Smooth muscle cell (in vitro differentiated cells): ENCODE measurements around the gene CD79A. TPM values are rescaled to one million over a fixed set of nuclear protein-coding genes. Genes with fewer than 3 reads are reported as not detected.

ENCODE experiments used
- DNase-seq: peaks from one replicate; lab custom pipeline; 2025; ENCODE audit not compliant: unreplicated experiment; lab: John Stamatoyannopoulos, UW
- H2AFZ ChIP-seq: fragments of 200-600 bp; sonication (generic); 2 replicates; pipeline ENCODE4 v1.6.0; 2016; ENCODE audit warnings: antibody characterized with exemption, low read depth, mild to moderate bottlenecking
- H3F3A ChIP-seq: fragments of 200-600 bp; sonication (generic); 2 replicates; pipeline ENCODE4 v1.6.0; 2017; ENCODE audit warnings: antibody characterized with exemption, low read depth
- H3K27ac ChIP-seq: fragments of 200-600 bp; sonication (generic); 2 replicates; pipeline ENCODE4 v1.5.1; 2016; ENCODE audit warnings: low read depth, mild to moderate bottlenecking
- H3K27me3 ChIP-seq: fragments of 200-600 bp; sonication (generic); 2 replicates; pipeline ENCODE4 v1.6.1; 2016; ENCODE audit warnings: low read depth, mild to moderate bottlenecking
- H3K36me3 ChIP-seq: fragments of 200-600 bp; sonication (generic); 2 replicates; pipeline ENCODE4 v1.5.1; 2016; ENCODE audit warnings: low read depth
- H3K4me1 ChIP-seq: fragments of 200-600 bp; sonication (generic); 2 replicates; pipeline ENCODE4 v1.5.1; 2016; ENCODE audit warnings: low read depth
- H3K4me2 ChIP-seq: fragments of 200-600 bp; sonication (generic); 2 replicates; pipeline ENCODE4 v1.6.0; 2016; ENCODE audit warnings: mild to moderate bottlenecking
- H3K4me3 ChIP-seq: fragments of 200-600 bp; sonication (generic); 2 replicates; pipeline ENCODE4 v1.5.1; 2016; ENCODE audit warnings: mild to moderate bottlenecking
- H3K79me2 ChIP-seq: fragments of 200-600 bp; sonication (generic); 2 replicates; pipeline ENCODE4 v1.6.0; 2016; ENCODE audit warnings: low read depth, mild to moderate bottlenecking
- H3K9ac ChIP-seq: fragments of 200-600 bp; sonication (generic); 2 replicates; pipeline ENCODE4 v1.6.0; 2016; ENCODE audit warnings: low read depth
- H3K9me3 ChIP-seq: fragments of 200-600 bp; sonication (generic); replicated peaks from 2 replicates; pipeline ENCODE4 v1.5.1; 2016; ENCODE audit warnings: low read depth
- H4K20me1 ChIP-seq: fragments of 200-600 bp; sonication (generic); 2 replicates; pipeline ENCODE4 v1.6.0; 2016; ENCODE audit warnings: low read depth
- CTCF ChIP-seq: fragments of 200-600 bp; sonication (generic); IDR thresholded peaks from 2 replicates; pipeline ENCODE4 v1.5.1; 2017; ENCODE audit warnings: borderline replicate concordance, mild to moderate bottlenecking, antibody characterized with exemption; ENCODE audit not compliant: insufficient read depth, poor library complexity, severe bottlenecking
- whole genome bisulfite sequencing: methylation state at CpG from one replicate; pipeline ENCODE4 v1.1.7; 2016; ENCODE audit warnings: low lambda C conversion rate; 5-methylcytosine and 5-hydroxymethylcytosine counted together
- polyA plus RNA-seq: library from polyadenylated mRNA; unstranded; fragments of >200 nt; fragmentation: Nextera tagmentation; extraction: Ambion mirVana; gene quantifications from 2 replicates; pipeline ENCODE4 v1.2.1, GENCODE V29; 2016
- total RNA-seq: library from RNA; depleted of rRNA; stranded (reverse); fragments of >200 nt; gene quantifications from 2 replicates; pipeline ENCODE4 v1.2.3, GENCODE V29; 2014

CD79A gene
- total and polyA plus RNA-seq, 2 experiments from 2014 or later, result 0.41 TPM; not detected in 1

DNA sequence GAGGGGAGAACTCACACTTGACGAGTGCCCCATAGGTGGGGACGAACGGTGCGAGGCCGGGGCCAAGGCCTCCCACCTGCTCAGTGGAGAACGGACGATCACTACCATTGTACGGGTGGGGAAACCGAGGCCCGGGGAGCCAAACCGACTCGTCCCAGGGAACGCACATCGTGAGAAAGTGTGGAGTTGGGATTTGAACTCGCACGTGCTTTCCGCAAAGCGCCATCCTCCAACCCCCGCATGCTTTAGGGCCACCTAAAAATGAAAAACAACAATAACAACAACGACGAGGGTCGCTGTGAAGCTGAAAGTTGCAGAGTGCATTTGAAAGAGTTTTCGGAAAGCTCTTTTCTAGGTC, 6.4 kb downstream of the CD79A start:
- 3% methylated on average over 23 of the region's 23 CpGs for WGBS
- H3K27ac ChIP-seq, result no peak overlapping the region
- peaks cover 23% of the 10 kb centered on the region for H3K79me2 ChIP-seq
- H3K36me3 ChIP-seq, result no peaks in the 10 kb centered on the region
- no peaks in the 10 kb centered on the region for H3K27me3 ChIP-seq
- peaks cover 13% of the 10 kb centered on the region for H4K20me1 ChIP-seq
- H3K9me3 ChIP-seq, result no peaks in the 10 kb centered on the region
- peak overlapping the region; percentile 51 for H2AFZ ChIP-seq
- DNase-seq, result no peak
- peak overlapping the region; percentile 96 for H3K4me2 ChIP-seq
- peak overlapping the region; percentile 12 for H3K9ac ChIP-seq
- H3K4me1 ChIP-seq, result no peaks in the 10 kb centered on the region
- no peak for TF ChIP-seq CTCF
- peak overlapping the region; percentile 83 for H3K4me3 ChIP-seq
- H3F3A ChIP-seq, result peaks cover 17% of the 10 kb centered on the region

DNA sequence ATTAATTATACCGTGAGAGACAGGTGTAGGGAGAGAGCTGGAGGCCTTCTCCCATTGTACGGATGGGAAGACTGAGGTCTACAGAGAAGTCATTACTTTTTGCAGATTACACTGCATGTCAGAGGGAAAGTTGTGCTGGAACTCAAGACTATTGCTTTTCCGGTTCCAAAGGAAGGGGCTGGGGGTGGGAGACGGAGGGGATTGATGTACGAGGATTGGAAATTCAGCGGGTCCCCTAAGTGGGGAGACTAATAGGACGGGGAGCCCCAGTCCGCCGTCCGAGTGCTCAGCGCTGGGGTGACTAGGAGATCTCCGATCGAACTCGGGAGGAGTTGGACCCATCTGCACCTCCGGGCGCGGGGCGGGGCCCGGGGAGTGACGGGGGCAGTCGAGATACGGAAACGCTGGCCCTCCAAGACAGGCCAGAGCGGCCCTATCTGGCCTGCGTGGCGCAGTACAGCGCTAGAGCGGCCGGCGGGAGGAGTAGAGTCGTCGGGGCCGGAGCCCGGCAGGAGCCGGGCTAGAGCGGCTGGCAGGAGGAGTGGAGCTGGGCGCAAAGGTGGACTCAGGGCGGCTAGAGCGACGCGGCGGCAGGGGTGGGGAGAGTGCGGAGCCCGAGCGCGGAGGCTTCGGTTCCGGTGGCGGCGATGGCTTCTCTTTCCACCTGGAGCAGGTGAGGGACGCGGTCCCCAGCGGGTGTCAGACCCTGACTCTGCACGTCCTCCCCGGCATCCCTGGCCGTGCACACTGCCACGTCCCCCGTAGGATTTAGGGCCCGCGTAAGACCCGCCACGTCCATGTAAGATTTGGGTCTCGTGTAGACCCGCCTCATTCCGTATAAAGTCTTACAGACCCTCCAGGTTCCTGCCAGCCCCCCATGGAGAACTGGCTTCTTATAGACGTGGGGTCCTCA, 7.0 kb downstream of the CD79A start:
- WGBS, result under 1% methylated on average over 59 of the region's 66 CpGs
- Histone ChIP-seq H4K20me1 (peaks cover 17% of the 10 kb centered on the region), H3K27ac (no peak overlapping the region), H3K4me3 (peak overlapping the region; percentile 83), H3K79me2 (peaks cover 23% of the 10 kb centered on the region), H3K4me1 (no peaks in the 10 kb centered on the region), H2AFZ (peak overlapping the region; percentile 88), H3K36me3 (no peaks in the 10 kb centered on the region), H3K27me3 (no peaks in the 10 kb centered on the region), H3F3A (peaks cover 17% of the 10 kb centered on the region), H3K9ac (peak overlapping the region; percentile 75), H3K4me2 (peak overlapping the region; percentile 96), H3K9me3 (no peaks in the 10 kb centered on the region)
- TF ChIP-seq CTCF, result no peak
- peak; percentile 68 for DNase-seq

DNA sequence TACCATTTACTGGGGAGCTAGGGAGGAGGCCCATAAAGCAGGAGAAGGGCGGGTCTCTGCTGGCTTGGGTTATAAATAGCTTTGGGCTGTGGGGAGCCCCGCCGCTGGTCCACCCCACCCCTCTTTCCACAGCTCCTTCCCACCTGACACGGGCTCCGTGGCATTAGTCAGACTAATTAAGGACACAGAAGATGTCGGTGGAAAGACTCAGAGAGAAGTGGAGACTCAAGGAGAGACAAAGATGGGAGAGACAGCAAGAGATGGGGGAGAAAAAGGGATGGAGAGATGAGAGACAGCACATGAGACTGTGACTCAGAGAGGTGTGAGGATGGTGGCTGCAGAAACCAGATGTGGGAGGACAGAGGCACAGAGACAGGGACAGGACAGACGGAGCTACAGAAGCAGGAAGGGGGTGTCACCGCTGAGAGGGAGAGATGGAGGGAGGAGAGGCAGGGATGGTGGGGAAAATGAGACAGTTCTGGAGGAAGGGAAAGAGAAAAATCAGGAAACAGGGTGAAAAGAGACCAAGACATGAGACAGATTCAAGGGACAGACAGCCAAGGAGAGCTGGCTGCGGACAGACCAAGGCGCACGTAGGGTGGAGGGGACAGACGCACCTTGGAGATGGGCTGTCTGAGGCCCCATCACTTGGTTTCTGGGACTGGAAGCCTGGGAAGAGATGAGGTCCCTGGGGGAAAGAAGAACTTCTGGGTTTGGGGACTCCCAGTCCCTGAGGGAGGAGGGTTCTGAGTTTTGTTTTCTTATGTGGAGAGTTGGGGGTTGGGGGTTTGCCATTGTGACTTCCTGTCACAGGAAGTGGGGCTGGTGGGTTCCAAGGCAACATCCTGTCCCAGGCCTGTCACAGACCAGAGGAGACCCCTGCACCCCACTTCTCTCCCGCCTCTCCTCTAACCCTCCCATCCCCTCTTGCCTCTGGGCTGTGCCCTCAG, 10.0 kb downstream of the CD79A start:
- peak overlapping the region; percentile 63 for H3K4me2 ChIP-seq
- no peak for TF ChIP-seq CTCF
- no peaks in the 10 kb centered on the region for H3K4me1 ChIP-seq
- H4K20me1 ChIP-seq, result peaks cover 46% of the 10 kb centered on the region
- no peaks in the 10 kb centered on the region for H3K9me3 ChIP-seq
- peak overlapping the region; percentile 44 for H3K9ac ChIP-seq
- 65% methylated on average over 12 of the region's 13 CpGs for WGBS
- peak overlapping the region; percentile 83 for H3K27ac ChIP-seq
- H2AFZ ChIP-seq, result no peak overlapping the region
- no peaks in the 10 kb centered on the region for H3K27me3 ChIP-seq
- no peak for DNase-seq
- H3K79me2 ChIP-seq, result peaks cover 23% of the 10 kb centered on the region
- H3K36me3 ChIP-seq, result no peaks in the 10 kb centered on the region
- H3F3A ChIP-seq, result peaks cover 17% of the 10 kb centered on the region
- H3K4me3 ChIP-seq, result no peak overlapping the region
